IPS-18c (cell line): Measurements from ENCODE around the gene ZFYVE28.

Experiments
- H3K4me3 ChIP-seq: 2 replicates; pipeline ENCODE4 v1.7.0; 2013; ENCODE audit warnings: low read depth, mild to moderate bottlenecking, low read length, moderate library complexity; ENCODE audit not compliant: insufficient read depth
- H3K9me3 ChIP-seq: one replicate; pipeline ENCODE4 v1.6.1; 2013; ENCODE audit warnings: mild to moderate bottlenecking, low read length, moderate library complexity; ENCODE audit not compliant: control insufficient read depth, insufficient read depth

ZFYVE28 gene

GRCh38 chr4:2252530-2253091, 165.8 kb downstream of the ZFYVE28 start:
- H3K4me3 ChIP-seq = no peak overlapping the region
- no peaks in the 10 kb centered on the region for H3K9me3 ChIP-seq

GRCh38 chr4:2251795-2252529, 166.5 kb downstream of the ZFYVE28 start:
- H3K9me3 ChIP-seq = no peaks in the 10 kb centered on the region
- H3K4me3 ChIP-seq = no peak overlapping the region

- Histone ChIP-seq H3K9me3 (no peaks in the 10 kb centered on the region), H3K4me3 (no peak overlapping the region)
Observed at GRCh38 chr4:2251073-2251794, 167.2 kb downstream of the ZFYVE28 start.

GRCh38 chr4:2250357-2251072, 167.9 kb downstream of the ZFYVE28 start:
- Histone ChIP-seq H3K4me3 (no peak overlapping the region), H3K9me3 (no peaks in the 10 kb centered on the region)

- no peaks in the 10 kb centered on the region for H3K9me3 ChIP-seq
- no peak overlapping the region for H3K4me3 ChIP-seq
Observed at GRCh38 chr4:2249526-2250356, 168.7 kb downstream of the ZFYVE28 start.

- Histone ChIP-seq H3K4me3 (no peak overlapping the region), H3K9me3 (peaks cover 2% of the 10 kb centered on the region)
Observed at GRCh38 chr4:2248821-2249261, 169.6 kb downstream of the ZFYVE28 start.

GRCh38 chr4:2248044-2248780, 170.2 kb downstream of the ZFYVE28 start:
- no peak overlapping the region for H3K4me3 ChIP-seq

GRCh38 chr4:2247128-2248043, 171.1 kb downstream of the ZFYVE28 start:
- Histone ChIP-seq H3K4me3 (no peak overlapping the region), H3K9me3 (peaks cover 2% of the 10 kb centered on the region)

More at GRCh38 chr4:2248044-2248780, 170.2 kb downstream of the ZFYVE28 start:
- peaks cover 2% of the 10 kb centered on the region for H3K9me3 ChIP-seq

- H3K4me3 ChIP-seq = no peak overlapping the region
- peaks cover 2% of the 10 kb centered on the region for H3K9me3 ChIP-seq
Observed at GRCh38 chr4:2246384-2247127, 171.9 kb downstream of the ZFYVE28 start.

GRCh38 chr4:2245787-2246275, 172.6 kb downstream of the ZFYVE28 start:
- Histone ChIP-seq H3K4me3 (no peak overlapping the region), H3K9me3 (peaks cover 2% of the 10 kb centered on the region)

GRCh38 chr4:2245057-2245786, 173.2 kb downstream of the ZFYVE28 start:
- no peak overlapping the region for H3K4me3 ChIP-seq
- peaks cover 2% of the 10 kb centered on the region for H3K9me3 ChIP-seq

- H3K9me3 ChIP-seq = peaks cover 2% of the 10 kb centered on the region
- H3K4me3 ChIP-seq = no peak overlapping the region
Observed at GRCh38 chr4:2243681-2244380, 174.6 kb downstream of the ZFYVE28 start.
